GM23338 (cell line): Measurements from ENCODE around the gene CIITA.

Source experiments
- CTCF ChIP-seq, 2 experiments: fragments of 200-600 bp in 1 of 2; sonication (generic) in 1 of 2; conservative IDR thresholded peaks; 2 replicates each; pipeline versions ENCODE4 v1.5.1 to v1.6.1; 2016 to 2017; ENCODE audit warnings: antibody characterized with exemption in 2 of 2, low read depth in 2 of 2, mild to moderate bottlenecking in 2 of 2, moderate library complexity in 1 of 2
- EZH2 ChIP-seq: fragments of 200-600 bp; sonication (generic); IDR thresholded peaks from one replicate; pipeline ENCODE4 v1.8.0; 2017; ENCODE audit warnings: antibody characterized with exemption, mild to moderate bottlenecking, low read depth; ENCODE audit not compliant: unreplicated experiment
- POLR2AphosphoS5 ChIP-seq: IDR thresholded peaks from 2 replicates; pipeline ENCODE4 v1.6.1; 2016; ENCODE audit warnings: antibody characterized with exemption, low read depth
- REST ChIP-seq: IDR thresholded peaks from one replicate; pipeline ENCODE4 v1.6.1; 2018; ENCODE audit warnings: antibody characterized with exemption; ENCODE audit not compliant: unreplicated experiment

- TF ChIP-seq REST = no peak
- TF ChIP-seq POLR2AphosphoS5 = no peak
- TF ChIP-seq CTCF (conservative IDR thresholded peaks at IDR 0.05; ENCODE audit: low read depth in 2 of 2) = no peak
- no peak for TF ChIP-seq EZH2
These were observed 59.4 kb downstream of the CIITA start for GRCh38 chr16:10936272-10936984.
